Stimulated activated CD8-positive, alpha-beta memory T cell treated with anti-CD3 and anti-CD28 coated beads, Interleukin-7, amount 100 ng/mL, for 48 hours (primary cell): ENCODE results near the gene PLXDC2.

Experiments used
- DNase-seq, 2 donors: peaks; one replicate each; pipeline ENCODE4 v3.0.0-alpha.2; 2020; ENCODE audit warnings: low read depth in 1 of 2; ENCODE audit errors: extremely low read depth in 1 of 2

Gene PLXDC2

DNA sequence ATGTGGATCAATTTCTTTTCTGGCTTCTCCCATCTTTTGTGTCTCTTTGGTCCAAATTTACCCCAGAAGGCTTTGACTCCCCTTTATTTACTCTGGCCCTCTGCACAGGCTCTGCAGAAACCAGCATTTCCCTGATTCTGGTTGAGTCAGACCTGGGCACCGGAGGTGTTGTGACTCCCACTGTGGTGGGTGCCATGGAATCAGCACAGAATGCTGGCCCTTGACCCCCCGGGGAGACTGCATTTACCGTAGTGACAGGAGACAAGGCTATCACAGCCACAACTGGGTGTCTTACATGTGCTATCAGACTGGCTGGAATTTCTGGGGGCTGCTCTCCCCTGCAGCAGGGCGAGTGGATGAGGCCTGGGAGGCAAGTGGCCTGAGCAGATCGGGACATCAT is 37.6 kb downstream of the PLXDC2 start:
- DNase-seq, result no peak

DNA sequence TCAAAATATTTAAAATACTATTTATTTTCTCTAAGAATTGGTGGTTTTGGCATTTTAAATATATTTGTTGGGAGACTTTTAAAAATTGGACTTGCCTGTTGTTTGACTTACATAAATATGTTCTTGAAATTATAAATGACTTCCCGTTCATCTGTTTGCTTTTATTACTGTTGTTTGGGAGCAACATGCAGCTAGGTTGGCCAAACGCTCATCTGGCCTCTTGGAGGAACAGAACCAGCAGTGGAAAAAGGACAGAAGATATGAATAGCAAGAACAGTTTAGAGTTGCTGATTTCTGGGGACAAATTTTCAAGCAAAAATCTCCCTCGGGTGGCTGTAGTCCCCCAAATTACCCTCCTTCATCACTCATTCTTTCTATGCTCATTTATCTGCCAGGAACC is 41.6 kb downstream of the PLXDC2 start:
- no peak for DNase-seq

GRCh38 chr10:19860107-19860506 is 43.9 kb downstream of the PLXDC2 start:
- DNase-seq, result no peak

DNA sequence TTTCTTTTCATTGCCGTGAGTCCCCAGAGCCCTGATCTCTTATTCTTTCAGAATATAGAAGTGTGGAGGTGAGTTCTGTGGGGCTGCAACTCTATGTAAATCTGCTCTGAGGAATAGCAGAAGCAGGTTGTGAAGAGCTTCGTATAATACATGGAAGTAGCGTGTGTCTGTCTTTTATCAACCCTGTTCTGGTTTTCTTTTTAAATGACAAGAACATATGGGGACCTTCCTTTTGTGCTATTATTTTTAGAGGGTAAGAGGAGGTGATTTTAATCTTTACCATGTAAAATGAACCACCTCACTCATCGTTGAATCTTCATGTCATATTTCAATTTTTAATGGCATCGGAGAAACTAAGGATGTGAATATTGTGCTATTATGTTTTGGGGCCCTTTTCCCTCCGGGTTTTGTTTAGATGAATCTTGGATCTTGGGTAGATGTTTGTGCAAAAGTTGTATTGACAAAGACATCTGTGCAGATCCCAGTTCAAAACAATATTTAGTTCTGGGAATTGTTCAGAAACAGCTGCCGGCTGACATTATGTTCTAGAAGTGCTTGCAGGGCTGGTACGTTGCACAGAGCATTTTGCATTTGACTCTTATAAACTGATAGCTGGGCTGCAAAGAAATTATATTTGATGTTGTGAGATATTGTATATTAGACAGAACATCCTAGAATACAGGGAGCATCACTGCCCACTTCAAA is 46.7 kb downstream of the PLXDC2 start:
- DNase-seq, result no peak

DNA sequence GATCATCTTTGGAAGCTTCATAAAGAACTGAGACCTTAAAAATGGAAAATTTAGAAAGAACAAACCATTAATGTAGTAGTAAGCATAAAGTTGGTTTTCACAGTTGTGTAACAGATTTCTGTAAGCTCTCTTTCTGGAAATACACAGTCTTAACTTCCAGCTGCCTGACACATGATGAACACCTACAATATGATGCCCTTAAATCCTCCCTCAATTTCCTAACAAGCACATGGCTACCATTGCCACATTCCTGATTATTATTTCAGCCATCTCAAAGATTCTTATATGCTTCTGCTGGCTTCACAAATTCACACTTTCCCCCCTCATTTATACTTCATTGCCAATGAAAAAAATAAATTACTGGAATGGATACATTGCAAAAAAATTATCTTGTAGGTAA is 49.4 kb downstream of the PLXDC2 start:
- DNase-seq, result no peak

GRCh38 chr10:19869370-19869769 is 53.1 kb downstream of the PLXDC2 start:
- no peak for DNase-seq

GRCh38 chr10:19872504-19873271 is 56.5 kb downstream of the PLXDC2 start:
- no peak for DNase-seq

- no peak for DNase-seq
Observed at GRCh38 chr10:19874190-19874589, 58.0 kb downstream of the PLXDC2 start.

- no peak for DNase-seq
Observed at GRCh38 chr10:19874791-19875190, 58.6 kb downstream of the PLXDC2 start.

DNA sequence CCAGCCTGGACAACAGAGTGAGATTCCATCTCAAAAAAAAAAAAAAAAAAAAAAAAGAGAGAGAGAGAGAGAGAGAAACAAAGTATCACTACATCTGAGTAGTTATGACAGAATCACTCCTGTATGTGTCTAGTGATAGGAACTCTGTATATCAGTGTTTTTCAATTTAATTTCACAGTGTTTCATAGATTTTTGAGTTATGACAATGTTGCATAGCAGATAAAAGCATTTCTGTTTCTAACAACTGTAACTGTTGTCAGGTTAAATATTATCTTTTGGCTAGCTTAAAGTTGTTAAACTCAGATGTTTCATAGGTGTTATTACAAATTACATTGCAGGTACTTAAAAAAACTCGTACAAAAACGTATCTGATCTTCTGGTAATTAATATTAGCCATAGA is 60.3 kb downstream of the PLXDC2 start:
- DNase-seq, result no peak

GRCh38 chr10:19877466-19878255 is 61.4 kb downstream of the PLXDC2 start:
- DNase-seq, result no peak

- DNase-seq, result no peak
Observed at GRCh38 chr10:19882621-19883020, 66.4 kb downstream of the PLXDC2 start.

DNA sequence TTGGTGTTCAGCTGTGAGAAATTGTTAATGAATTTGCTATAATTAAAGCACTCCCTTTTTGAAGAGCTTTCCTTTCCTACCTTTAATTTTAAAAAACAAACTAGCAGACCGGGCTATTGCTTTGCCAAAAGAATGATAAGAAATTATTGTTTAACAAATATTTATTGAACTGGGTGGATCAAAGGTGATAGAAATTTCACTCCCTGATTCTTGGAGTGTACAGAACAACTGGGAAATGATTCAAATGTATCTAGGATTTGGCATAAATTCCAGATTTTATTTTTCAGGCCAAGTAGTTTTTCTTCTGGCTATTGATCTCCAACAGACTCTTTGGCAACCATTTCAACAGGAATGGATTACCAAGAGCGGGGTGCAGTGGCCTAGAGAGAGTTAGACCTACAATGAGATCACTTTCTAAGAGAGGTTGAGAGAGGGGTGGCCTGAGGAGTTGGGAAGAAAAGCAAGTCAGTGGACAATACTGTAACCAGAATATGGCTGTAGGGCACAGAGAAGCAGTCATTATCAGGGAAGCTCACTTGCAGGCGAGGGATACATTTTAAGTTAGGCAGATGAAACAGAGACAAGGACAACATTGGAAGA is 71.9 kb downstream of the PLXDC2 start:
- DNase-seq, result no peak

GRCh38 chr10:19889256-19889655 is 73.0 kb downstream of the PLXDC2 start:
- DNase-seq, result no peak

DNA sequence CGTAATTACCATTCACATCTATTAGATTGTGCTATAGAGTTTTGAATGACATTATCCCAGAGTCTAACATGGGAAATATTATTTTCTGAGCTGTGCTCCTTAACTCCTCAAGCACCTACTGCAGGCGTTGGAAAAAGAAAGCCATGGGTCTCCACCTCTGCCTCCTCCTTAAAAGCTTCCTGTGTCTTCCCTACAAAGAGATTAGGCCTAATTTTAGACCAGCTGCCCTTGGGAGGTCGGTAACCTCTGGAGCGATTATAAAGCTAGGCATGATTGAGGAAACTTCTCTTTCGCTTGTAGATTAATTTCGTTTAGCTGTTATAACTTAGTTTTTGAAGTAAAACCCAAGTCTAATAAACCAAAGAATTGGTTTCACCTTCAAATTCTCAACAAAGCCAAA is 75.2 kb downstream of the PLXDC2 start:
- DNase-seq, result no peak

- DNase-seq, result no peak
Observed at GRCh38 chr10:19892270-19892669, 76.0 kb downstream of the PLXDC2 start.

GRCh38 chr10:19892677-19893076 is 76.4 kb downstream of the PLXDC2 start:
- no peak for DNase-seq

DNA sequence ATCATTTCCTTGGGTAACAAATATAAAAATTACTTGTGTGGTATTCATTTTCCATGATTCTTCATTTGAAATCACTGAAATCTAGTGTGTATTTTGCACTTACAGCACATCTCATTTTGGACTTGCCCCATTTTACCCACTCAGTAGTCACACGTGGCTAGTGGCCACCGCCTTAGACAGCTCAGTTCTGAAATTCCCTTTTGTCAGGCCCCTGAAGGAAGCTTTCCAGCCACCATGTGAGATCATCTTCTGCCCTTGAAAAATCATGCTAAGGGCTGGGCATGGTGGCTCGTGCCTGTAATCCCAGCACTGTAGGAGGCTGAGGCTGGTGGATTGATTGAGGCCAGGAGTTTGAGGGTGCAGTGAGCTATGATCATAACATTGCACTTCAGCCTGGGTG is 79.3 kb downstream of the PLXDC2 start:
- no peak for DNase-seq

- no peak for DNase-seq
Observed at GRCh38 chr10:19902456-19902855, 86.2 kb downstream of the PLXDC2 start.

- no peak for DNase-seq
Observed at GRCh38 chr10:19904202-19904661, 88.0 kb downstream of the PLXDC2 start.

DNA sequence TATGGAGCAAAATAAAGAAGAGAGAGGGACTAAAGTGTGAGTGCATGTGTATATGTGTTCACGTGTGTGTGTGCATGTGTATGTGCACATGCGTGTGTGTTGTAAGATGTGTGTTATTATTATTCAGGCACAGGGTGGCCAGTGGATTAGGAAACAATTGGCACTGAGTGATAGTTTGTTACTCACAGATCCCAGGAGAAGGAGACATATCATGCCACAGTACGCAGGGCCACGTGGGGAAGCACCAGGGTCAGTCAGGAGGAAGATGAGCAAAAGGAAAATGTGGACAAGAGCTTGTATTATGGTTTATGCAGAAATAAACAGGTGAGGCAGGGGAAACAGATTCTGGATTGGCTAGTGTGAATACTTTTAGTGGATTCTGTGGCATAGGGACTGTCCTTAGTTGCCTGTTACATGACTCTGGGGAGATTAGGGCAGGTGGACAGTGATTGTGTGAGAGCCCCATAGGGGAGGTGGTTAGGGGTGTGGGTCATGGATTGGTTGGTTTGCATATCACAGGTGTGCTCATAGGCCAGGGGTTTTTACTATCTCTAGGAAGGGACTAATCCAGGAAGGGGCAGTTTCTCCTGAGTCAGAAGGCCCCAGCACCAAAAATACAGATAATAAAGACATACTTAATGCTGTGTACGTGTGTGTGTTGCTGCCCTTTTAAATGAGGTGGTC is 90.0 kb downstream of the PLXDC2 start:
- DNase-seq, result no peak
